Measurements from ENCODE around the gene ABCF3. TPM values are rescaled to one million over a fixed set of nuclear protein-coding genes. Genes with fewer than 3 reads are reported as not detected.
A peak's percentile ranks its signal among the peaks of the same experiment; 100 is the strongest.

Gene ABCF3
- total and polyA plus RNA-seq, 2 of the 13 experiments (the other 11 are each of a cell fraction or from before 2014, with no cell fraction given), result 38.8 to 46.5 TPM

GRCh38 chr3:184230081-184230602 lies 44.1 kb downstream of the ABCF3 start (continued):
- peak; percentile 56; the same call in 1 of the 2 replicates for TF ChIP-seq ARID4A (CRISPR knock-in tag; IDR thresholded peaks at IDR 0.05; ENCODE audit: borderline replicate concordance)
- peak; percentile 10 for TF ChIP-seq HNRNPK (IDR thresholded peaks at IDR 0.05; ENCODE audit: low read depth, low read length, poor library complexity, severe bottlenecking)
- TF ChIP-seq, protein P1, sequence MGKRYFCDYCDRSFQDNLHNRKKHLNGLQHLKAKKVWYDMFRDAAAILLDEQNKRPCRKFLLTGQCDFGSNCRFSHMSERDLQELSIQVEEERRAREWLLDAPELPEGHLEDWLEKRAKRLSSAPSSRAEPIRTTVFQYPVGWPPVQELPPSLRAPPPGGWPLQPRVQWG (CRISPR knock-in tag; IDR thresholded peaks at IDR 0.05; ENCODE audit: borderline replicate concordance, low read depth), result no peak
- TF ChIP-seq, protein P2, sequence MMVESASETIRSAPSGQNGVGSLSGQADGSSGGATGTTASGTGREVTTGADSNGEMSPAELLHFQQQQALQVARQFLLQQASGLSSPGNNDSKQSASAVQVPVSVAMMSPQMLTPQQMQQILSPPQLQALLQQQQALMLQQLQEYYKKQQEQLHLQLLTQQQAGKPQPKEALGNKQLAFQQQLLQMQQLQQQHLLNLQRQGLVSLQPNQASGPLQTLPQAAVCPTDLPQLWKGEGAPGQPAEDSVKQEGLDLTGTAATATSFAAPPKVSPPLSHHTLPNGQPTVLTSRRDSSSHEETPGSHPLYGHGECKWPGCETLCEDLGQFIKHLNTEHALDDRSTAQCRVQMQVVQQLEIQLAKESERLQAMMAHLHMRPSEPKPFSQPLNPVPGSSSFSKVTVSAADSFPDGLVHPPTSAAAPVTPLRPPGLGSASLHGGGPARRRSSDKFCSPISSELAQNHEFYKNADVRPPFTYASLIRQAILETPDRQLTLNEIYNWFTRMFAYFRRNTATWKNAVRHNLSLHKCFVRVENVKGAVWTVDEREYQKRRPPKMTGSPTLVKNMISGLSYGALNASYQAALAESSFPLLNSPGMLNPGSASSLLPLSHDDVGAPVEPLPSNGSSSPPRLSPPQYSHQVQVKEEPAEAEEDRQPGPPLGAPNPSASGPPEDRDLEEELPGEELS (CRISPR knock-in tag; IDR thresholded peaks at IDR 0.05), result no peak
- TF ChIP-seq ZNF740 (CRISPR knock-in tag; IDR thresholded peaks at IDR 0.05), result no peak
- TF ChIP-seq ZFX (CRISPR knock-in tag; IDR thresholded peaks at IDR 0.05; ENCODE audit: low read depth), result peak; percentile 25; the same call in 1 of the 2 replicates
- TF ChIP-seq, protein P3, sequence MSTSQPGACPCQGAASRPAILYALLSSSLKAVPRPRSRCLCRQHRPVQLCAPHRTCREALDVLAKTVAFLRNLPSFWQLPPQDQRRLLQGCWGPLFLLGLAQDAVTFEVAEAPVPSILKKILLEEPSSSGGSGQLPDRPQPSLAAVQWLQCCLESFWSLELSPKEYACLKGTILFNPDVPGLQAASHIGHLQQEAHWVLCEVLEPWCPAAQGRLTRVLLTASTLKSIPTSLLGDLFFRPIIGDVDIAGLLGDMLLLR (CRISPR knock-in tag; IDR thresholded peaks at IDR 0.05), result 0 out of 2 replicates have a peak, but pooled peaks have one; percentile 42
- TF ChIP-seq, protein P4, sequence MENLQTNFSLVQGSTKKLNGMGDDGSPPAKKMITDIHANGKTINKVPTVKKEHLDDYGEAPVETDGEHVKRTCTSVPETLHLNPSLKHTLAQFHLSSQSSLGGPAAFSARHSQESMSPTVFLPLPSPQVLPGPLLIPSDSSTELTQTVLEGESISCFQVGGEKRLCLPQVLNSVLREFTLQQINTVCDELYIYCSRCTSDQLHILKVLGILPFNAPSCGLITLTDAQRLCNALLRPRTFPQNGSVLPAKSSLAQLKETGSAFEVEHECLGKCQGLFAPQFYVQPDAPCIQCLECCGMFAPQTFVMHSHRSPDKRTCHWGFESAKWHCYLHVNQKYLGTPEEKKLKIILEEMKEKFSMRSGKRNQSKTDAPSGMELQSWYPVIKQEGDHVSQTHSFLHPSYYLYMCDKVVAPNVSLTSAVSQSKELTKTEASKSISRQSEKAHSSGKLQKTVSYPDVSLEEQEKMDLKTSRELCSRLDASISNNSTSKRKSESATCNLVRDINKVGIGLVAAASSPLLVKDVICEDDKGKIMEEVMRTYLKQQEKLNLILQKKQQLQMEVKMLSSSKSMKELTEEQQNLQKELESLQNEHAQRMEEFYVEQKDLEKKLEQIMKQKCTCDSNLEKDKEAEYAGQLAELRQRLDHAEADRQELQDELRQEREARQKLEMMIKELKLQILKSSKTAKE (CRISPR knock-in tag; IDR thresholded peaks at IDR 0.05; ENCODE audit: borderline replicate concordance), result 0 out of 2 replicates have a peak, but pooled peaks have one; percentile 16
- no peak for TF ChIP-seq ZNF816 (CRISPR knock-in tag; IDR thresholded peaks at IDR 0.05; ENCODE audit: borderline replicate concordance)
- no peak for TF ChIP-seq ZSCAN30 (CRISPR knock-in tag; IDR thresholded peaks at IDR 0.05)
- TF ChIP-seq RFXANK (CRISPR knock-in tag; IDR thresholded peaks at IDR 0.05), result no peak
- TF ChIP-seq ZFP82 (CRISPR knock-in tag; IDR thresholded peaks at IDR 0.05; ENCODE audit: borderline replicate concordance), result 0 out of 2 replicates have a peak, but pooled peaks have one; percentile 60
- TF ChIP-seq POGK (CRISPR knock-in tag; conservative IDR thresholded peaks at IDR 0.05), result 0 out of 2 replicates have a peak, but pooled peaks have one; percentile 14
- TF ChIP-seq ZNF629 (CRISPR knock-in tag; conservative IDR thresholded peaks at IDR 0.05), result no peak
- 0 out of 2 replicates have a peak, but pooled peaks have one; percentile 9 for TF ChIP-seq ZFY (CRISPR knock-in tag; IDR thresholded peaks at IDR 0.05)

Data from HepG2 (cell line).